ENCODE results near the gene CCDC150. TPM values are rescaled to one million over a fixed set of nuclear protein-coding genes. Genes with fewer than 3 reads are reported as not detected.

The CCDC150 gene
- total RNA-seq = 4.9 and 5.0 TPM in 2 replicates
- 1.9 TPM for total RNA-seq (2013)
- polyA plus RNA-seq = 0.70 and 1.4 TPM in 2 replicates
- 1.9 and 2.0 TPM in 2 replicates for polyA minus RNA-seq

DNA sequence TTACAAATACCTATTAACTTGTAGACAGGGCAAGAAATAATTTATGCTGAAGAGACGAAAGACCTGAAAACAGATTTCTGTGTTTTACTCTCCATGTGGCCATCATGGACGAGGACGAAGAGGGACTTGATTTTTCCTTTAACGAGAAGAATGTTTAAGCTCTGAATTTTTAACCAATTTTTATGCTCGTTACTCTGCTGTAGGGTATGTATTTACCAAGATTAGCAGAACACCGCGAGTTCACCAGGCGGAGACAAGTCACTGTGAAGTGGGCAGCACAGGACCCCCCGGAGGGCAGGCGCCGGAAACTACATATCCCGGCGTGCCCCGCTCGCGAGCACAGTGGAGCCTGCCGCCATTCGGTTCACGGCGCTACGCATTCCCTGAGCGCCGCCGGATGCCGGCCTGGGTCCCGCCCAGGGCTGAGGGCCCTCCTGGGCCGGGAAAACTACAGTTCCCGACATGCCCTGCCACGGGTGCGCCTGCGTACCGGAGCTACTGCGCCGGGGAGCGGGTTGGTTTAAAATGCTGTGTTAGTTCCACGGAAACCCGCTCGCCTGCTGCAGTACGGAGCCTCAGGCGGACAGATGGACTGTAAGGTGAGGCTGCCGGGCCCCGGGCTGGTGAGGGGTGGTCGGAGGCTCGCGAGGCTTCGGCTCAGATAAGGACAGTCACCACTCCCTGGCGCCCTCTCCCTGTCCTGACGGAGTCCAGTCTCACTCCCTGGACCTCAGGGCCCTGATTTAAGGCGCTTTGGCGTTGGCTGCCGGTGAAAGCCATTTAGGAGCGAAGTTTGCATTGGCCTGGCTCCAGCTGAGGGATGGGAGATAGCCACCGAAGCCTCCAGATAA is at the start of gene CCDC150:
Gene CCDC150 (plus strand): TSS at position 536 of the 851 bp plus-strand sequence. CDS start 52 bp downstream, at position 588.
- H3K9me3 Mint-ChIP-seq (ENCODE audit: insufficient read depth) = peaks cover 2% of the 10 kb centered on the region
- peaks cover 21% of the 10 kb centered on the region for H3K4me1 Mint-ChIP-seq
- H3K9ac ChIP-seq (ENCODE audit: low read length) = peak within 1 kb of the TSS; percentile 84
- H3K27me3 ChIP-seq (replicated peaks in 1 of 4; ENCODE audit: control extremely low read depth in 1 of 4, control insufficient read depth in 3 of 4, insufficient read depth in 4 of 4, low read length in 3 of 4) = no peaks in the 10 kb centered on the region
- peaks cover 7 to 17% of the 10 kb centered on the region in 2 donors for H3K4me1 ChIP-seq (ENCODE audit: control insufficient read depth in 2 of 2, insufficient read depth in 2 of 2, low read length in 2 of 2)
- intact Hi-C loops (cut with micrococcal nuclease) = loop anchor here (1.0 to 5.0 kb wide), 4 partner anchors 160 to 1065 kb away; partner anchors contain the start of genes DNAH7, GTF3C3 and MARS2
- peak; percentile 100 for ATAC-seq (ENCODE audit: low read depth)
- peaks cover 8% of the 10 kb centered on the region for H3K27me3 Mint-ChIP-seq
- DNase-seq = peak; percentile 94
- H3K27ac Mint-ChIP-seq = peak within 1 kb of the TSS; percentile 70
- peak within 1 kb of the TSS in 1 of 2 donors; percentile 56 for H3K27ac ChIP-seq (ENCODE audit: low read length in 2 of 2)
- 8% methylated on average over 47 of the region's 53 CpGs for WGBS (ENCODE audit: insufficient coverage)
- peaks cover 0 to 4% (median 0%) of the 10 kb centered on the region in 3 donors for H3K9me3 ChIP-seq (ENCODE audit: control extremely low read depth in 1 of 3, control insufficient read depth in 2 of 3, insufficient read depth in 1 of 3, low read length in 2 of 3)
- TF ChIP-seq, protein P1, sequence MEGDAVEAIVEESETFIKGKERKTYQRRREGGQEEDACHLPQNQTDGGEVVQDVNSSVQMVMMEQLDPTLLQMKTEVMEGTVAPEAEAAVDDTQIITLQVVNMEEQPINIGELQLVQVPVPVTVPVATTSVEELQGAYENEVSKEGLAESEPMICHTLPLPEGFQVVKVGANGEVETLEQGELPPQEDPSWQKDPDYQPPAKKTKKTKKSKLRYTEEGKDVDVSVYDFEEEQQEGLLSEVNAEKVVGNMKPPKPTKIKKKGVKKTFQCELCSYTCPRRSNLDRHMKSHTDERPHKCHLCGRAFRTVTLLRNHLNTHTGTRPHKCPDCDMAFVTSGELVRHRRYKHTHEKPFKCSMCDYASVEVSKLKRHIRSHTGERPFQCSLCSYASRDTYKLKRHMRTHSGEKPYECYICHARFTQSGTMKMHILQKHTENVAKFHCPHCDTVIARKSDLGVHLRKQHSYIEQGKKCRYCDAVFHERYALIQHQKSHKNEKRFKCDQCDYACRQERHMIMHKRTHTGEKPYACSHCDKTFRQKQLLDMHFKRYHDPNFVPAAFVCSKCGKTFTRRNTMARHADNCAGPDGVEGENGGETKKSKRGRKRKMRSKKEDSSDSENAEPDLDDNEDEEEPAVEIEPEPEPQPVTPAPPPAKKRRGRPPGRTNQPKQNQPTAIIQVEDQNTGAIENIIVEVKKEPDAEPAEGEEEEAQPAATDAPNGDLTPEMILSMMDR (IDR thresholded peaks at IDR 0.05) = no peak
- no peak for TF ChIP-seq EZH2 (IDR thresholded peaks at IDR 0.05; ENCODE audit: borderline replicate concordance, insufficient read depth, low read depth, low read length, poor library complexity, severe bottlenecking)
- H4K20me1 ChIP-seq (ENCODE audit: control insufficient read depth, insufficient read depth, low read length, poor library complexity, severe bottlenecking) = no peaks in the 10 kb centered on the region
- no peaks in the 10 kb centered on the region for H3K79me2 ChIP-seq (ENCODE audit: control insufficient read depth, insufficient read depth, low read length)
- ChIA-PET CTCF (interaction anchor here (0.6 to 1.0 kb wide), 2 partner anchors 123 to 561 kb away, joined by 3 to 4 read pairs; no protein-coding TSS in a partner anchor), POLR2A (no interaction called here)
- H3K4me3 Mint-ChIP-seq = peak within 1 kb of the TSS; percentile 94
- H3K36me3 ChIP-seq (replicated peaks in 1 of 2; ENCODE audit: control extremely low read depth in 1 of 2, control insufficient read depth in 1 of 2, extremely low read depth in 1 of 2, insufficient read depth in 2 of 2, low read length in 1 of 2) = no peaks in the 10 kb centered on the region
- H2AFZ ChIP-seq (ENCODE audit: insufficient read depth, low read depth, low read length, poor library complexity, severe bottlenecking) = peak within 1 kb of the TSS; percentile 99
- H3K4me2 ChIP-seq (replicated peaks; ENCODE audit: low read depth, low read length, poor library complexity, severe bottlenecking) = peak within 1 kb of the TSS; percentile 98
- peak within 1 kb of the TSS; percentile 54 to 88 (median 68) for H3K4me3 ChIP-seq (ENCODE audit: control extremely low read depth in 1 of 5, extremely low read depth in 1 of 5, insufficient read depth in 1 of 5, low read depth in 2 of 5, low read length in 4 of 5)

DNA sequence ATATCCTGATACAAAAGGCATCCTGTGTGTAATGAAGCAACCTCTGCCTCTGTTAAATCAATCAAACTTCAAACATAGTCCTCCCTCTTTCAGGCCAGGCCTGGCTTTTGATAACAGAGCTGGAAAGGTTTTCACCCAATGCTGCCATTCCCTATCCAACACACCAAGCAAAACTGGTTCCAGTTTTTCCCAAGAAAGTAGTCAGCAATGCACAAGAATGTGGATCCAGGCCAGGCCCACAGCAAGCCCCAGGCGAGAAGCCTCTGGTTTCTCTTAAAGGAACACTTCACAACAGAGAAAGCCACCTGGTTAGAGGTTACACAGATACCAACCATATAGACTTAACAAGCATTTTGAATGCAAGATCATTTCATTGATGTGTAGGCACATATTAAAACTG is 49.2 kb upstream of the CCDC150 start:
- no peak overlapping the region for H3K27ac Mint-ChIP-seq
- peaks cover 65% of the 10 kb centered on the region for H3K27me3 Mint-ChIP-seq

More for the DNA sequence above, 49.2 kb upstream of the CCDC150 start:
- POLR2A ChIA-PET = no interaction called here
- no peak overlapping the region for H3K27ac ChIP-seq (ENCODE audit: low read length in 2 of 2)
- 88% methylated on average over 1 of the region's 1 CpG for WGBS (ENCODE audit: insufficient coverage)
- H3K4me1 ChIP-seq (ENCODE audit: control insufficient read depth in 2 of 2, insufficient read depth in 2 of 2, low read length in 2 of 2) = peaks cover 8 to 11% of the 10 kb centered on the region in 2 donors
- H3K9me3 ChIP-seq (ENCODE audit: control extremely low read depth in 1 of 3, control insufficient read depth in 2 of 3, insufficient read depth in 1 of 3, low read length in 2 of 3) = no peaks in the 10 kb centered on the region
- CTCF ChIA-PET = no interaction called here
- peaks cover 0 to 47% (median 20%) of the 10 kb centered on the region in 4 experiments for H3K27me3 ChIP-seq (replicated peaks in 1 of 4; ENCODE audit: control extremely low read depth in 1 of 4, control insufficient read depth in 3 of 4, insufficient read depth in 4 of 4, low read length in 3 of 4)
- no peaks in the 10 kb centered on the region for H3K79me2 ChIP-seq (ENCODE audit: control insufficient read depth, insufficient read depth, low read length)
- H3K9ac ChIP-seq (ENCODE audit: low read length) = no peak overlapping the region
- ATAC-seq (ENCODE audit: low read depth) (no peak), DNase-seq (no peak)
- H3K4me2 ChIP-seq (replicated peaks; ENCODE audit: low read depth, low read length, poor library complexity, severe bottlenecking) = no peak overlapping the region
- Mint-ChIP-seq H3K4me3 (no peak overlapping the region), H3K4me1 (peaks cover 12% of the 10 kb centered on the region), H3K9me3 (ENCODE audit: insufficient read depth) (no peaks in the 10 kb centered on the region)
- no peak for TF ChIP-seq EZH2 (IDR thresholded peaks at IDR 0.05; ENCODE audit: borderline replicate concordance, insufficient read depth, low read depth, low read length, poor library complexity, severe bottlenecking)
- TF ChIP-seq, protein P1 (IDR thresholded peaks at IDR 0.05) = no peak
- no peaks in the 10 kb centered on the region for H4K20me1 ChIP-seq (ENCODE audit: control insufficient read depth, insufficient read depth, low read length, poor library complexity, severe bottlenecking)
- intact Hi-C loops (cut with micrococcal nuclease) = no loop called here
- H3K36me3 ChIP-seq (replicated peaks in 1 of 2; ENCODE audit: control extremely low read depth in 1 of 2, control insufficient read depth in 1 of 2, extremely low read depth in 1 of 2, insufficient read depth in 2 of 2, low read length in 1 of 2) = no peaks in the 10 kb centered on the region
- H3K4me3 ChIP-seq (ENCODE audit: control extremely low read depth in 1 of 5, extremely low read depth in 1 of 5, insufficient read depth in 1 of 5, low read depth in 2 of 5, low read length in 4 of 5) = no peak overlapping the region
- H2AFZ ChIP-seq (ENCODE audit: insufficient read depth, low read depth, low read length, poor library complexity, severe bottlenecking) = no peak overlapping the region

All from B cell (primary cell).